Astrocyte (in vitro differentiated cells and primary cell): ENCODE measurements around the gene C2CD2.
"Not testable (repeated sequence)": the region's sequence is repeated elsewhere in the genome, so short reads cannot be mapped to it uniquely, and the experiment has no call there.

ENCODE experiments used
- CTCF ChIP-seq: IDR thresholded peaks from 2 replicates; pipeline ENCODE4 v1.5.1; 2011; ENCODE audit warnings: low read depth, mild to moderate bottlenecking, inconsistent platforms, low read length, moderate library complexity; ENCODE audit not compliant: insufficient read depth
- EZH2 ChIP-seq: IDR thresholded peaks from 2 replicates; pipeline ENCODE4 v1.6.1; 2012; ENCODE audit warnings: mild to moderate bottlenecking, low read length, inconsistent platforms; ENCODE audit not compliant: insufficient read depth

- not testable (repeated sequence) for TF ChIP-seq CTCF, EZH2
These were observed 4.2 kb downstream of the C2CD2 start for GRCh38 chr21:41949631-41950030.
